CD4-positive, alpha-beta T cell treated with Interleukin-1 beta for 1 hour (primary cell): Measurements from ENCODE around the gene ATP11B.

Experiments used
- DNase-seq, 2 donors: peaks; one replicate each; pipeline ENCODE4 v3.0.0-alpha.2; 2020 to 2022

The ATP11B gene

GRCh38 chr3:182792901-182793662 is at the start of gene ATP11B:
TSS of gene ATP11B (plus strand) at chr3:182793504. CDS start at chr3:182793760, 256 bp downstream.
- peak; percentile 81 to 85 for DNase-seq

GRCh38 chr3:182746959-182747358 is 46.3 kb upstream of the ATP11B start:
- DNase-seq = no peak

- no peak for DNase-seq
Measured at GRCh38 chr3:182755308-182755707, 38.0 kb upstream of the ATP11B start.

GRCh38 chr3:182755712-182756111 is 37.6 kb upstream of the ATP11B start:
- no peak for DNase-seq

- no peak for DNase-seq
Measured at GRCh38 chr3:182760576-182761164, 32.6 kb upstream of the ATP11B start.

- no peak for DNase-seq
Measured at GRCh38 chr3:182763896-182764295, 29.4 kb upstream of the ATP11B start.

- no peak for DNase-seq
Measured at GRCh38 chr3:182765287-182765686, 28.0 kb upstream of the ATP11B start.

GRCh38 chr3:182766099-182766498 is 27.2 kb upstream of the ATP11B start:
- no peak for DNase-seq

- DNase-seq = no peak
Measured at GRCh38 chr3:182768413-182768812, 24.9 kb upstream of the ATP11B start.

GRCh38 chr3:182769673-182770072 is 23.6 kb upstream of the ATP11B start:
- DNase-seq = no peak

GRCh38 chr3:182782149-182782548 is 11.2 kb upstream of the ATP11B start:
- no peak for DNase-seq

- DNase-seq = no peak
Measured at GRCh38 chr3:182783106-182783505, 10.2 kb upstream of the ATP11B start.

GRCh38 chr3:182784542-182784941 is 8.8 kb upstream of the ATP11B start:
- no peak for DNase-seq

- DNase-seq = no peak
Measured at GRCh38 chr3:182785142-182785541, 8.2 kb upstream of the ATP11B start.

GRCh38 chr3:182785756-182786155 is 7.5 kb upstream of the ATP11B start:
- no peak for DNase-seq

- DNase-seq = no peak
Measured at GRCh38 chr3:182786564-182787196, 6.6 kb upstream of the ATP11B start.

- DNase-seq = no peak
Measured at GRCh38 chr3:182787302-182788036, 5.8 kb upstream of the ATP11B start.

GRCh38 chr3:182789371-182789770 is 3.9 kb upstream of the ATP11B start:
- DNase-seq = no peak

GRCh38 chr3:182790612-182791011 is 2.7 kb upstream of the ATP11B start:
- no peak for DNase-seq

GRCh38 chr3:182793663-182794454 is 555 bp downstream of the ATP11B start:
- peak; percentile 45 to 48 for DNase-seq

- DNase-seq = no peak
Measured at GRCh38 chr3:182794455-182795388, 1.4 kb downstream of the ATP11B start.
